Left forelimb (tissue), 1 donor: Measurements from ENCODE around the gene SRA1.
"Not testable (repeated sequence)": the region's sequence is repeated elsewhere in the genome, so short reads cannot be mapped to it uniquely, and the experiment has no call there.

Experiments
- DNase-seq: peaks from one replicate; pipeline ENCODE4 v3.0.0-alpha.2; 2018; ENCODE audit warnings: low spot score

Gene SRA1

GRCh38 chr5:140557136-140557805 lies at the start of gene SRA1:
Gene SRA1, minus strand, starts transcription at chr5:140557473. Its CDS starts 21 bp downstream, at chr5:140557452.
- peak; percentile 98 for DNase-seq

GRCh38 chr5:140607031-140607430 lies 49.8 kb upstream of the SRA1 start:
- no peak for DNase-seq

GRCh38 chr5:140605879-140606278 lies 48.6 kb upstream of the SRA1 start:
- DNase-seq, result no peak

- no peak for DNase-seq
Measured at GRCh38 chr5:140603734-140604133, 46.5 kb upstream of the SRA1 start.

GRCh38 chr5:140603446-140603698 lies 46.1 kb upstream of the SRA1 start:
- DNase-seq, result not testable (repeated sequence)

DNA sequence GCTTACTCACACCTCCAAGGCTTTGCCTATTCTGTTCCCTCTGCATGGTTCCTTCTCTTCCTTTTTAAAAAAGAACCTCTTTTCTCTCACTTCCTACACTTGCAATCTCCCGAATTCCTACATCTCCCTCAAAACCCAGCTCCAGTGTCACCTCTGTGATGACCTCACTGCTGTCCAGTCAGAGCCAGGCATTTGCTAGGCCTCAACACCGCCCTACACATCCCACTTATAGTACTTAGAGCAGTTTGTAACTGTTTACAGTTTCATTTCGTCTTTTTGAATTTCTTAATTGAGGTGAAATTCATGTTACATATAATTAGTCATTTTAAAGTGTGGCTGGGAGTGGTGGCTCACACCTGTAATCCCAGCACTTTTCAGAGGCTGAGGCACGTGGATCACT lies 44.9 kb upstream of the SRA1 start:
- no peak for DNase-seq

GRCh38 chr5:140600096-140600495 lies 42.8 kb upstream of the SRA1 start:
- no peak for DNase-seq

- DNase-seq, result no peak
Measured at GRCh38 chr5:140598836-140599235, 41.6 kb upstream of the SRA1 start.

DNA sequence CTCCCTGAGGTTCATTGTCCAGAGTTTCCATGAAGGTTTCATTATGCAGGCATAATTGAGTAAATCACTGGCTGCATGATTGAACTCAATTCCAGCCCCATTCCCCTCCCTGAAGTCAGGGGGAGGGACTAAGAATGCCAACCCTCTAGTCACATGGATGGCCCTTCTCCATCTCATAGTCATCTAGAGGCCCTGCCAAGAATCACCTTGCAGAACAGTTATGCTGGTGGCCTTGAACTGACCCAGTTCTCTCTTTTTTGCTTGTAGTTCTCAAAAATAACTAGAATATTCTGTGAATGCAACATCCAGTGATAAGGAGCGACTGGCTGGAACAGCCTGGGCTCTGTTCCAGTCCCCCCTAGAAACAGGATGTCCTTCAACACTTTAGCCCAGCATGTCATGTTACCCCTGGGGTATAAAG lies 39.1 kb upstream of the SRA1 start:
- no peak for DNase-seq

DNA sequence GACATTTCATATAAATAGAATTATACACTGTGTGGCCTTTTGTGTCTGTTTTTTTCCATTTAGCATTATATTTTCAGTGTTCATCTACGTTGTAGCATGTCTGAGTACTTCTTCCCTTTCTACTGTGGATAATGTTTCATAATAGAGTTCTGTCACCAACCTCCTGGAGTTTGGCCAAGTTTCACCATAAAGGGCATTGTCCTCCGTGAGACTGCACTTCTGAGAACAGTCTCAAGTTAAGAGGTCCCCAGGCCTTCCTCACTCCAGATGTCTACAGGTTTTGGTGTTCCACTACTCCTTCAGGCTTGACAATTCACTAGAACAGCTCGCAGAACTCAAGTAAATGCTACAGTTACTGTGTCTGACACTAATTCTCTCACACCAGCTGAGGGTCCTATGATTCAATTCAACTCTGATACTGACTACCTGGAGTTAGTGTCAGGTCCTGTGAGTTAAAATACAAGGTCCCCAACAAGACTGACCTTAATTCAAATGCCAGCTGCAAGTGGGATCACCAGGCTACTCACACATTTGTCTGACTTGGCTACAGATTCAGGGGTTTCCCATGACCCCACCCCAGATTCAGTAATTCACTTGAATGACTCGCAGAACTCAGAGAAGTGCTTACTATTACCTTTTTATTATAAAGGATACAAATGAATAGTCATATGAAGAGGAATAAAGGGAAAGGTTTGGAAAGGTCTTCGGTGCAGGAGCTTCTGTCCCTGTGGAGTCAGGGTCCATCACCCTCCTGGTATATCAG lies 38.4 kb upstream of the SRA1 start:
- DNase-seq, result no peak

DNA sequence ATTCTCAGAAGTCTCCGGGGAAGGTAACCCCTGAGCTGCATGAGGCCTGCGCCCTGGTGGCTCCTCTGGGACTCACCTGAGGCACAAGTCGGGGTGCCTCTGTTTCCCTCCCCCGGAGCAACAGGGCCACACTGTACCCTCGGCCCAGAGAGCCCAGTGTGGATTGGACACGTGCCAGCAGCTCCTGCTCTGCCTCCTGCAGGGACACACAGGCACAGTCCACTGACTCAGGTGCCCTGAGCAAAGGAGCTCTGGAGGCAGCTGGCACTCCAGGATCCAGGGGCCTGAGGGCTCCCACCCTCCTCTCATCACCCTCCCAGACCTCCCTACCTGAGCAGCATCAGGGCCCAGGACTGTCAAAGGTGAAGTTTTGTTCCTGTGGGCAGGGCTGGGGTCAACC lies 36.9 kb upstream of the SRA1 start:
- no peak for DNase-seq

- DNase-seq, result not testable (repeated sequence)
Measured at GRCh38 chr5:140593070-140593469, 35.8 kb upstream of the SRA1 start.

GRCh38 chr5:140591747-140592372 lies 34.6 kb upstream of the SRA1 start:
- DNase-seq, result no peak

DNA sequence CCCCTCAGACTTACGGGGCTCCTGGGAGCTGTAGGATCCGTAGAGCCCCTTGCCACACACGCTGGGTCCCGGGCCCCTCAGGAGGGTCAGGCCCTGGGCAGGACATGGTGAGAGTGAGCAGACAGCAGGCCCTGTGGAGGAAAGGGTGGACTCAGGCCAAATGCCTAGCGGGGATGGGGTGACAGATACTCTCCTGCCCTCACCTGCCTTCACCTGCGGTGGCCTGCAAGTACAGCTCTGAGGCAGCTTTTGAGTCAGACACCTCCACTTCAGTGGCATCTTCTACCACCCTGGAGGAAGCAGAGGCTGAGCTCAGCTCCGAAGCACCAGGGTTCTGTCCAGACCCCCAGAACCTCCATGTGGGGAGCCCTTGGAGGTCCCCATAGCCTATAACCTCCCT lies 33.6 kb upstream of the SRA1 start:
- no peak for DNase-seq

- no peak for DNase-seq
Measured at GRCh38 chr5:140588311-140589070, 31.2 kb upstream of the SRA1 start.

GRCh38 chr5:140587495-140587894 lies 30.2 kb upstream of the SRA1 start:
- DNase-seq, result no peak

DNA sequence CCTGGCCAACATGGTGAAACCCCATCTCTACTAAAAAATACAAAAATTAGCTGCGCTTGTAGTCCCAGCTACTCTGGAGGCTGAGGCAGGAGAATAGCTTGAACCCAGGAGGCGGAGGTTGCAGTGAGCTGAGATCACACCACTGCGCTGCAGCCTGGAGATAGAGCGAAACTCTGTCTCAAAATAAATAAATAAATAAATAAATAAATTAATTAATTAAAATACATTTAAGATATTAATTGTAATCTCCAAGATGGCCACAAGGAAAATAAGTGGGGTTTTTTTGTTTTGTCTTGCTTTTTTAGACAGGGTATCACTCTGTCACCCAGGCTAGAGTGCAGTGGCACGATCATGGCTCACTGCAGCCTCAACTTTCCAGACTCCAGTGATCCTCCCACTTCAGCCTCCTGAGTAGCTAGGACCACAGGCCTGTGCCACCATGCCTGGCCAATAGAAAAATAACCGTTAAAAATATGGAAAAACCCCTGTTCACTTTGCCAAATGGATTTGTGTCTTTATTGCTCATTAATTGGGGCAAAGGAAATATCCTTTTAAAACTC lies 22.0 kb upstream of the SRA1 start:
- not testable (repeated sequence) for DNase-seq

DNA sequence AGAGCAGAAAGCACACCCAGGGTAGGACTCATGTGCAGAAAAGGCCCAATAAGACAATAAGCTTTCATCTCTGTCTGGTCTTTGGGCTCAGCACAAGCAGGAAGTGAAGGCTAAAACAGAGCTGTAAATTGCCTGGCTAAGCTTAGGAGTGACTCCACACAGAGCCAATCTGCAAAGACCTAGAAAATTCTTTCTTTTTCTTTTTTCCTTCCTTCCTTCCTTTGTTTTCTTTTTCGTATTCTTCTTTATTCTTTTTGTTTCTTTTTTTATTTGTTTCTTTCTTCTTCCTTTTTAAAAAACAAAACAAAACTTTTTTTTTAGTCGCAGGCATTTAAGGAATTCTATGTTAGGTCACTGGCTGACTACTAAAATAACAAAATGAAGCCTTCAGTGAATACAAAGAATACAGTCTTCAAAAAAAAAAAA lies 19.5 kb upstream of the SRA1 start:
- no peak for DNase-seq

- no peak for DNase-seq
Measured at GRCh38 chr5:140575309-140575708, 18.0 kb upstream of the SRA1 start.

- DNase-seq, result no peak
Measured at GRCh38 chr5:140574165-140574564, 16.9 kb upstream of the SRA1 start.

DNA sequence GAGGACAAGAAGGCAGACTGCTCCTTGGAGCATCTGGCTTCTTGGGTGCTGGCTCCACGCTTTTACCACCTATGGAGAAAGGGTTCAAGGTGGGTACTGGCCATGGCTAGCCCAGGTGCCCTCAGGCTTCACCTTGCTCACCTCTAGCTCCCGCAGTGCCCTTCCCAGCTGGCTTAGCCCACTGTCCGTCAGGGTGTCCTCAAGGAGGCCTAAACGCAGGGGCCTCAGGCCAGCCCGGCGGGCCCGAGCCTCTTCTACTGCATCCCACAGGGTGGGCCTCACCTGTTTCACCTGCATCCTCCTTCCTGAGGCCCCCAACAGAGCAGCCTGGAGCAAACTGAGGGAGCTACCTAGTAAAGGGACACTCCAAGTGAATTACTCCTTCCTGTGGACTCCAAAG lies 16.4 kb upstream of the SRA1 start:
- no peak for DNase-seq

- no peak for DNase-seq
Measured at GRCh38 chr5:140571105-140571504, 13.8 kb upstream of the SRA1 start.
